Superior temporal gyrus (tissue), 1 donor: ENCODE results near the gene CEACAM4.
"Not testable (repeated sequence)": the region's sequence is repeated elsewhere in the genome, so short reads cannot be mapped to it uniquely, and the experiment has no call there.

ENCODE experiments used
- DNase-seq: peaks from one replicate; pipeline ENCODE4 v3.0.0-alpha.2; 2016; ENCODE audit errors: extremely low spot score

The CEACAM4 gene

GRCh38 chr19:41584931-41585330, 41.9 kb downstream of the CEACAM4 start:
- no peak for DNase-seq

- no peak for DNase-seq
These were observed 42.5 kb downstream of the CEACAM4 start for GRCh38 chr19:41584260-41584810.

GRCh38 chr19:41582577-41583182, 44.2 kb downstream of the CEACAM4 start:
- DNase-seq: not testable (repeated sequence)

GRCh38 chr19:41581068-41581467, 45.8 kb downstream of the CEACAM4 start:
- not testable (repeated sequence) for DNase-seq

- DNase-seq: no peak
These were observed 48.0 kb downstream of the CEACAM4 start for GRCh38 chr19:41578886-41579285.

GRCh38 chr19:41577833-41578232, 49.0 kb downstream of the CEACAM4 start:
- no peak for DNase-seq

- no peak for DNase-seq
These were observed 49.6 kb downstream of the CEACAM4 start for GRCh38 chr19:41577144-41577830.

GRCh38 chr19:41575998-41576397, 50.9 kb downstream of the CEACAM4 start, which contains the start of gene CEACAM21:
CEACAM21 (plus strand) TSS chr19:41576166; CDS start chr19:41576275, 109 bp downstream.
- DNase-seq: no peak

- peak; percentile 76 for DNase-seq
These were observed 56.2 kb downstream of the CEACAM4 start for GRCh38 chr19:41570639-41571112.

- no peak for DNase-seq
These were observed 56.7 kb downstream of the CEACAM4 start for GRCh38 chr19:41570179-41570578.

GRCh38 chr19:41569481-41570150, 57.3 kb downstream of the CEACAM4 start:
- no peak for DNase-seq
